Hepatocyte (in vitro differentiated cells): ENCODE data around the gene LHFPL3. TPM values are rescaled to one million over a fixed set of nuclear protein-coding genes. Genes with fewer than 3 reads are reported as not detected.
"Not testable (repeated sequence)": the region's sequence is repeated elsewhere in the genome, so short reads cannot be mapped to it uniquely, and the experiment has no call there.

Source experiments
- DNase-seq: peaks from one replicate; pipeline ENCODE4 v3.0.0-alpha.2; 2016; ENCODE audit warnings: low spot score
- H2AFZ ChIP-seq: fragments of 200-600 bp; sonication (generic); 2 replicates; pipeline ENCODE4 v1.6.0; 2016; ENCODE audit warnings: antibody characterized with exemption, mild to moderate bottlenecking
- H3K27ac ChIP-seq: fragments of 200-600 bp; sonication (generic); 2 replicates; pipeline ENCODE4 v1.5.1; 2016; ENCODE audit warnings: mild to moderate bottlenecking
- H3K27me3 ChIP-seq: fragments of 200-600 bp; sonication (generic); 2 replicates; pipeline ENCODE4 v1.6.1; 2016
- H3K36me3 ChIP-seq: fragments of 200-600 bp; sonication (generic); replicated peaks from 2 replicates; pipeline ENCODE4 v1.5.1; 2016; ENCODE audit warnings: low read depth; ENCODE audit not compliant: insufficient read depth
- H3K4me1 ChIP-seq: fragments of 200-600 bp; sonication (generic); 2 replicates; pipeline ENCODE4 v1.5.1; 2016; ENCODE audit warnings: mild to moderate bottlenecking, moderate library complexity; ENCODE audit not compliant: insufficient read depth
- H3K4me2 ChIP-seq: fragments of 200-600 bp; sonication (generic); 2 replicates; pipeline ENCODE4 v1.6.0; 2016
- H3K4me3 ChIP-seq: fragments of 200-600 bp; sonication (generic); 2 replicates; pipeline ENCODE4 v1.5.1; 2016; ENCODE audit warnings: mild to moderate bottlenecking
- H3K79me2 ChIP-seq: fragments of 200-600 bp; sonication (generic); 2 replicates; pipeline ENCODE4 v1.6.0; 2017; ENCODE audit warnings: mild to moderate bottlenecking
- H3K9me2 ChIP-seq: fragments of 200-600 bp; sonication (generic); replicated peaks from 2 replicates; pipeline ENCODE4 v1.6.0; 2017; ENCODE audit warnings: mild to moderate bottlenecking; ENCODE audit not compliant: insufficient read depth
- H3K9me3 ChIP-seq: fragments of 200-600 bp; sonication (generic); 2 replicates; pipeline ENCODE4 v1.5.1; 2016; ENCODE audit warnings: low read depth, mild to moderate bottlenecking
- H4K20me1 ChIP-seq: fragments of 200-600 bp; sonication (generic); 2 replicates; pipeline ENCODE4 v1.6.0; 2016; ENCODE audit warnings: mild to moderate bottlenecking; ENCODE audit not compliant: insufficient read depth, poor library complexity, severe bottlenecking
- CTCF ChIP-seq: fragments of 200-600 bp; sonication (generic); IDR thresholded peaks from 2 replicates; pipeline ENCODE4 v1.5.1; 2016; ENCODE audit warnings: antibody characterized with exemption, mild to moderate bottlenecking; ENCODE audit not compliant: poor library complexity
- EZH2 ChIP-seq: fragments of 200-600 bp; sonication (generic); IDR thresholded peaks from 2 replicates; pipeline ENCODE4 v1.6.1; 2016; ENCODE audit warnings: antibody characterized with exemption, mild to moderate bottlenecking, borderline replicate concordance
- EZH2phosphoT487 ChIP-seq: fragments of 200-600 bp; sonication (generic); IDR thresholded peaks from one replicate; pipeline ENCODE4 v1.6.1; 2018; ENCODE audit warnings: antibody characterized with exemption, mild to moderate bottlenecking, low read depth, moderate library complexity; ENCODE audit not compliant: unreplicated experiment, severe bottlenecking
- WGBS: methylation state at CpG from one replicate; pipeline ENCODE4 v1.1.6; 2016; ENCODE audit warnings: low lambda C conversion rate; ENCODE audit errors: missing lambda C conversion rate; 5-methylcytosine and 5-hydroxymethylcytosine counted together
- polyA plus RNA-seq: library from polyadenylated mRNA; unstranded; fragments of >200 nt; fragmentation: Nextera tagmentation; extraction: Ambion mirVana; gene quantifications from 2 replicates; pipeline ENCODE4 v1.2.1, GENCODE V29; 2016
- total RNA-seq: library from RNA; depleted of rRNA; stranded (reverse); fragments of >200 nt; gene quantifications from 2 replicates; pipeline ENCODE4 v1.2.3, GENCODE V29; 2014

LHFPL3 gene
- total and polyA plus RNA-seq, 2 experiments from 2014 or later: not detected

GRCh38 chr7:104922182-104923009, 594.0 kb downstream of the LHFPL3 start:
- Histone ChIP-seq H3K9me3 (no peaks in the 10 kb centered on the region), H3K36me3 (no peaks in the 10 kb centered on the region), H2AFZ (no peak overlapping the region), H3K4me1 (peaks cover 6% of the 10 kb centered on the region), H3K4me2 (no peak overlapping the region), H4K20me1 (no peaks in the 10 kb centered on the region), H3K79me2 (peaks cover 34% of the 10 kb centered on the region), H3K9me2 (no peaks in the 10 kb centered on the region), H3K27ac (no peak overlapping the region), H3K4me3 (no peak overlapping the region), H3K27me3 (no peaks in the 10 kb centered on the region)
- no peak for TF ChIP-seq EZH2phosphoT487
- no peak for TF ChIP-seq EZH2
- no peak for TF ChIP-seq CTCF
- no peak for DNase-seq
- WGBS: 75% methylated on average over 5 of the region's 5 CpGs

GRCh38 chr7:104923010-104923421, 594.6 kb downstream of the LHFPL3 start:
- peak overlapping the region; percentile 69 for H3K4me2 ChIP-seq
- 13% methylated on average over 4 of the region's 4 CpGs for WGBS

GRCh38 chr7:104926189-104926588, 597.8 kb downstream of the LHFPL3 start:
- Histone ChIP-seq H3K4me2 (peak overlapping the region; percentile 69), H3K79me2 (peaks cover 30% of the 10 kb centered on the region), H3K4me1 (peaks cover 10% of the 10 kb centered on the region), H3K27ac (peak overlapping the region; percentile 68), H3K4me3 (peak overlapping the region; percentile 1)
- not testable (repeated sequence) for H3K36me3 ChIP-seq, H3K9me2 ChIP-seq, H4K20me1 ChIP-seq, H3K9me3 ChIP-seq, H3K27me3 ChIP-seq, DNase-seq, H2AFZ ChIP-seq
- 78% methylated on average over 5 of the region's 5 CpGs for WGBS

More at GRCh38 chr7:104923010-104923421, 594.6 kb downstream of the LHFPL3 start:
- DNase-seq: peak; percentile 87
- H3K79me2 ChIP-seq: peaks cover 34% of the 10 kb centered on the region
- H3K4me1 ChIP-seq: peaks cover 10% of the 10 kb centered on the region
- no peaks in the 10 kb centered on the region for H4K20me1 ChIP-seq
- no peaks in the 10 kb centered on the region for H3K9me3 ChIP-seq
- no peak overlapping the region for H3K4me3 ChIP-seq
- no peaks in the 10 kb centered on the region for H3K36me3 ChIP-seq
- peak; percentile 71 for TF ChIP-seq CTCF
- TF ChIP-seq EZH2: no peak
- TF ChIP-seq EZH2phosphoT487: no peak
- H3K27ac ChIP-seq: no peak overlapping the region
- no peaks in the 10 kb centered on the region for H3K9me2 ChIP-seq
- H3K27me3 ChIP-seq: no peaks in the 10 kb centered on the region
- peak overlapping the region; percentile 17 for H2AFZ ChIP-seq

GRCh38 chr7:104926601-104927041, 598.2 kb downstream of the LHFPL3 start:
- DNase-seq: peak; percentile 48

More at GRCh38 chr7:104926601-104927041, 598.2 kb downstream of the LHFPL3 start:
- Histone ChIP-seq H3K27ac (peak overlapping the region; percentile 75), H2AFZ (no peak overlapping the region), H3K4me3 (no peak overlapping the region), H3K4me1 (peaks cover 10% of the 10 kb centered on the region), H3K27me3 (no peaks in the 10 kb centered on the region), H4K20me1 (no peaks in the 10 kb centered on the region), H3K36me3 (no peaks in the 10 kb centered on the region), H3K9me2 (no peaks in the 10 kb centered on the region), H3K79me2 (peaks cover 30% of the 10 kb centered on the region), H3K4me2 (peak overlapping the region; percentile 69), H3K9me3 (no peaks in the 10 kb centered on the region)
- WGBS: 46% methylated on average over 5 of the region's 5 CpGs
- TF ChIP-seq EZH2phosphoT487: no peak
- TF ChIP-seq CTCF: no peak
- TF ChIP-seq EZH2: no peak
